ENCODE data around the gene USP24.

Gene USP24

GRCh38 chr1:55053265-55053954, 161.8 kb downstream of the USP24 start:
- no peak for DNase-seq (ENCODE audit: low spot score)

- DNase-seq (ENCODE audit: low spot score), result no peak
Observed at GRCh38 chr1:55052221-55053142, 162.7 kb downstream of the USP24 start.

- DNase-seq (ENCODE audit: low spot score), result no peak
Observed at GRCh38 chr1:55051621-55052020, 163.5 kb downstream of the USP24 start.

- DNase-seq (ENCODE audit: low spot score), result no peak
Observed at GRCh38 chr1:55051169-55051568, 164.0 kb downstream of the USP24 start.

- no peak for DNase-seq (ENCODE audit: low spot score)
Observed at GRCh38 chr1:55050283-55050682, 164.9 kb downstream of the USP24 start.

GRCh38 chr1:55049914-55050278, 165.3 kb downstream of the USP24 start:
- no peak for DNase-seq (ENCODE audit: low spot score)

- no peak for DNase-seq (ENCODE audit: low spot score)
Observed at GRCh38 chr1:55049271-55049913, 165.8 kb downstream of the USP24 start.

GRCh38 chr1:55048453-55049270, 166.5 kb downstream of the USP24 start:
- DNase-seq (ENCODE audit: low spot score), result no peak

- DNase-seq (ENCODE audit: low spot score), result no peak
Observed at GRCh38 chr1:55047611-55048010, 167.6 kb downstream of the USP24 start.

- no peak for DNase-seq (ENCODE audit: low spot score)
Observed at GRCh38 chr1:55046871-55047270, 168.3 kb downstream of the USP24 start.

GRCh38 chr1:55045430-55045829, 169.7 kb downstream of the USP24 start:
- DNase-seq (ENCODE audit: low spot score), result no peak

GRCh38 chr1:55044617-55045397, 170.4 kb downstream of the USP24 start:
- DNase-seq (ENCODE audit: low spot score), result no peak

- DNase-seq (ENCODE audit: low spot score), result no peak
Observed at GRCh38 chr1:55043726-55044125, 171.4 kb downstream of the USP24 start.

GRCh38 chr1:55043011-55043410, 172.2 kb downstream of the USP24 start:
- DNase-seq (ENCODE audit: low spot score), result no peak

GRCh38 chr1:55041613-55042012, 173.6 kb downstream of the USP24 start:
- DNase-seq (ENCODE audit: low spot score), result no peak

- no peak for DNase-seq (ENCODE audit: low spot score)
Observed at GRCh38 chr1:55040933-55041494, 174.2 kb downstream of the USP24 start.

- DNase-seq (ENCODE audit: low spot score), result no peak
Observed at GRCh38 chr1:55040083-55040932, 174.9 kb downstream of the USP24 start.

GRCh38 chr1:55039342-55040082, 175.7 kb downstream of the USP24 start, which contains the start of gene PCSK9:
PCSK9 (plus strand) TSS chr1:55039548; CDS start chr1:55039838, 290 bp downstream.
- DNase-seq (ENCODE audit: low spot score), result no peak

- DNase-seq (ENCODE audit: low spot score), result no peak
Observed at GRCh38 chr1:55038974-55039341, 176.2 kb downstream of the USP24 start.
